HUES64 (cell line): ENCODE data around the gene EIF4E3. TPM values are rescaled to one million over a fixed set of nuclear protein-coding genes. Genes with fewer than 3 reads are reported as not detected.

ENCODE experiments used
- H3K27ac ChIP-seq: 2 replicates; pipeline ENCODE4 v1.7.0; 2013; ENCODE audit warnings: low read depth, low read length, inconsistent platforms
- H3K27me3 ChIP-seq: 2 replicates; pipeline ENCODE4 v1.6.1; 2013; ENCODE audit warnings: mild to moderate bottlenecking, low read length; ENCODE audit not compliant: insufficient read depth
- H3K36me3 ChIP-seq: 2 replicates; pipeline ENCODE4 v1.6.1; 2013; ENCODE audit warnings: mild to moderate bottlenecking, low read length; ENCODE audit not compliant: insufficient read depth
- H3K4me1 ChIP-seq: 2 replicates; pipeline ENCODE4 v1.6.1; 2013; ENCODE audit warnings: mild to moderate bottlenecking, low read length, moderate library complexity; ENCODE audit not compliant: insufficient read depth
- H3K4me3 ChIP-seq: 2 replicates; pipeline ENCODE4 v1.5.1; 2013; ENCODE audit warnings: mild to moderate bottlenecking, low read length, moderate library complexity
- H3K9ac ChIP-seq: 2 replicates; pipeline ENCODE4 v1.6.1; 2013; ENCODE audit warnings: mild to moderate bottlenecking, low read depth, low read length
- H3K9me3 ChIP-seq: 2 replicates; pipeline ENCODE4 v1.6.1; 2013; ENCODE audit warnings: low read depth, low read length; ENCODE audit not compliant: insufficient read depth
- WGBS: fragments of 150-250, 120-280 bp; methylation state at CpG from one replicate; pipeline ENCODE4 v1.1.7; 2013; ENCODE audit warnings: missing lambda C conversion rate; 5-methylcytosine and 5-hydroxymethylcytosine counted together
- polyA plus RNA-seq, 2 experiments: library from polyadenylated mRNA; stranded (reverse); fragments of 50-300 nt; gene quantifications; one replicate each; pipeline ENCODE4 v1.2.3, GENCODE V29; 2013

Gene EIF4E3
- polyA plus RNA-seq (2013, experiment 1 of 2), result 9.5 TPM
- polyA plus RNA-seq (2013, experiment 2 of 2), result 9.3 TPM

DNA sequence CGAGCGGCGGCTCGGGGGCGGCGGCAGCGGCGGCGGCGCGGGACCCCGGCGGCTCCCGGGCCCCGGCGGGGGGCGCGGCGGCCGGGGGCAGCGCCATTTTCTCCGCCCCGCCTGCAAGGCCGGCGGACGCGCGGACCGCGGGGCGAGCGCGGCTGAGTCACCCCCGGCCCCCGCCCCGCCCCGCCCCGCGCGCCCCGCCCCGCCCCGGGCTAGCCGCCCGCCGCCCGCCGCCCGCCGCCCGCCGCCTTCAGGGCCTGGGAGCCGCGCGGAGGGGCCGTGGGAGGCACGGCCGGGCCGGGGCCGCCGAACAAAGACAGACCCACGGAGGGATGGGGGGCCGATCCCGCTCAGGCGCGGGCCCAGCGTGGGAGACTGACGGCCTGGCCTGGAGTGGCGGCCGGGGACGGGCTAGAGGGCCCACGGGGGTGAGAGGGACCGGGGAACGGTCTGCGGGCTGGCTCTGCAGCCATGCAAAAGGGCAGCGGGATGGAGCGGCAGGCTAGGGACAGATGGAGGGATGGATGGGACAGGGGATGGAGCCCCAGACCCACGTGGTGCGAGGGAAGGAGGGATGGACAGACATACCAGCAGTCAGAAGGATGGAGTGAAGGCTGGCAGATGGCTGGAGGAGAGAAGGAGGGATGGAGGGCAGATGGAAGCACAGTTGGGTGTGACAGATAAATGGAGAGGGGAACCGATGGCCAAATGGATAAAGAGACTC is at the start of gene EIF4E3:
Gene EIF4E3, minus strand, starts transcription at position 132 of the 721 bp plus-strand sequence. Its CDS starts 35 bp downstream, at position 97.
- Histone ChIP-seq H3K27me3 (peaks cover 46% of the 10 kb centered on the region), H3K36me3 (no peaks in the 10 kb centered on the region), H3K9me3 (no peaks in the 10 kb centered on the region), H3K9ac (peak within 1 kb of the TSS; percentile 74), H3K4me3 (peak within 1 kb of the TSS; percentile 61), H3K27ac (no peak within 1 kb of the TSS), H3K4me1 (peaks cover 19% of the 10 kb centered on the region)
- 2% methylated on average over 80 of the region's 80 CpGs for WGBS

DNA sequence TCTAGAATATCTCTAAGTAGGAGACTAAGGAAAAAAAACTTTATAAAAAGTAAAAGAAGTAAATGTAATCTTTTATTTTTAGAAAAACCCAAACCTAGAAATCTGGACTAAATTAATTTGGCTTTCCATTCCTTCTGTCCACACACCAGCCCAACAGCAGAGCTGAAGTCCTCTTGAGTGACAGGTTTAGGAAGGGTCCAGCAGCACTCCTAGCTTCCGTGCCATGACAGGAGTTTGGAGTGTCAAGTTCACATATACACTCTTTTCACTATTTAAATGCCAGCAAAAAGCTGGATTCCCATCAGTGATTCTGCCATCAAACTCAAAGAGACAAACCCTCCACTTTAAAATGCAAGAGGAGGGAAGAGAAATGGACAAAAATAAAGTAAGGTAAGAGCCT is 46.7 kb upstream of the EIF4E3 start:
- Histone ChIP-seq H3K36me3 (no peaks in the 10 kb centered on the region), H3K4me3 (no peak overlapping the region; the same call in 1 of the 2 replicates), H3K9ac (no peak overlapping the region), H3K4me1 (peaks cover 28% of the 10 kb centered on the region), H3K27ac (no peak overlapping the region), H3K9me3 (no peaks in the 10 kb centered on the region), H3K27me3 (no peaks in the 10 kb centered on the region)
- 76% methylated on average over 1 of the region's 1 CpG for WGBS

DNA sequence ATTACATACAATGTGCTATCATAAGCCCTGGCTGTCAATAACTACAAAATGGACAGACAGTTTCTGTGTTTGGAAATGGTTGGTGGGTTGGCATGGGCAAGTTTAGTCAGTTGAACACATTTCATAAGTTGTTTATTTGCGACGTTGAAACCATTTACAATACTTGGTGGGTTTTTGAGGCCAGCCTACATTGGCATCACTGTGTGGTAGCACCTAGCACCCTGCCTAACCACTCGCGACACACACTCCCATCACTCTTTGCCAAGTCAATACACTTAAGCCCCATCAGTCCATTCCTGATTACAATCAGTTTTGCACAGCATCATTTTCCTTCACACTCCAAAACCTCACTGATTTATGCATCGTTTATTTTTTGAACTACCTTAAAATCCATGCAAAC is 45.9 kb upstream of the EIF4E3 start:
- Histone ChIP-seq H3K9me3 (no peaks in the 10 kb centered on the region), H3K27me3 (no peaks in the 10 kb centered on the region), H3K27ac (no peak overlapping the region), H3K4me1 (peaks cover 28% of the 10 kb centered on the region), H3K4me3 (no peak overlapping the region), H3K36me3 (no peaks in the 10 kb centered on the region), H3K9ac (no peak overlapping the region)
- 92% methylated on average over 5 of the region's 5 CpGs for WGBS

DNA sequence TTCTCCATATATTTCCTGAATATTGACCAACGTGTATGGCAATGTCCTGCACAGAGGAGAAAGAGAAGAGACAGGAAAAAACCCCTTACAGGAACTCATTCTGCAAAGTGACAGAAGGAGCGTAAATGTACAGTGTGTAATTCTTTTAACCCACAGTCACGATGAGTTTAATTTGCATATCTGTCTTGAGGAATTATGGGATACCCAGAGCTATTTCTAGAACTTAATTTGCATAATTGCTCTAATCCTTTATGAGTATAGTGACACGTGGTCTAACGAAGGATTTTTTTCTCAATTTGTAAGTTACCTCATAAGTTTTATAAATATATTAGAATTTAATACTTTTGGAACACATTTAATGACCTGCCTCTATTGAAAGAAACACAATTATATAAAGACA is 38.2 kb upstream of the EIF4E3 start:
- no peak overlapping the region for H3K4me3 ChIP-seq
- no peak overlapping the region for H3K9ac ChIP-seq
- WGBS, result 88% methylated on average over 3 of the region's 5 CpGs
- peaks cover 5% of the 10 kb centered on the region; the same call in 1 of the 2 replicates for H3K27me3 ChIP-seq
- no peak overlapping the region for H3K27ac ChIP-seq
- no peaks in the 10 kb centered on the region for H3K36me3 ChIP-seq
- no peaks in the 10 kb centered on the region for H3K9me3 ChIP-seq
- peaks cover 2% of the 10 kb centered on the region; the same call in 1 of the 2 replicates for H3K4me1 ChIP-seq

DNA sequence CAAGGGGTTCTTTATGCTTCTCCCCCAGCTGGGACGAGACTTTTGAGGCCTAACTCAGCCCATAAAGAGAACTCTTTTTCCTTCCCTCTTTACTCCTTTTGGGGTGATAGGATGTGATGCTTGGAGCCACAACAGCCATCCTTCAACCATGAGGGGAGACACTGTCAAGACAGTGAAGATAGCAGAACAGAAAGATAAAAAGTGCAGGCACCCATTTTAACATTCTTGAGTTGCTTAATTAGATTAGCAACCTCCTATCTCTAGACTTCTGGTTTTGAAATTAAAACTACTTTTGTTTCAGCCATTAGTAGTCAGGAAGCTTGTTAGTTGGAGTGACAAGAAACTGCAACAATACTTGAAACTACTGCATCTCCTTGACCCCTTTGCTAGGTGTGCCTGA is 34.9 kb upstream of the EIF4E3 start:
- Histone ChIP-seq H3K36me3 (no peaks in the 10 kb centered on the region), H3K4me1 (peaks cover 8% of the 10 kb centered on the region), H3K9ac (no peak overlapping the region), H3K27ac (no peak overlapping the region), H3K9me3 (no peaks in the 10 kb centered on the region), H3K27me3 (peaks cover 33% of the 10 kb centered on the region), H3K4me3 (no peak overlapping the region)
- 82% methylated on average over 1 of the region's 1 CpG for WGBS

DNA sequence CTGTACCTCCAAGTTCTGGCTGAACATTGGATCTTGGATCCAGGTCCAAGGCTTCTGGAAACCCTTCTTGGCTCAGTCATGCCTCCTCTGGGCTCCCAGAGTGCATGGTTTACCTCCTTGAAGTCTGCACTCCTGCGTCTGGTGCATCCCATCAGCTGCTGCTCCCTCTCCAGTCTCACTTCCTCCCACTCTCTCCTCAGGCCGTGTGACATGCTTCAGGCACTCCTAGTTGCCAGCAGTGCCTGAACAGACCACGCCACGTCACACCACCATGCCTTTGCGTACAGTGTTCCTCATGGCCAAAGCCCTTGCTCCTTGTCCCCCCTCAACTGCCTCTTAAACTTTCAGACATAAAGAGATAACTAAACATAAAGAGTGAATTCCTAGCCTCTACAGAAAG is 34.2 kb upstream of the EIF4E3 start:
- H3K27me3 ChIP-seq, result peaks cover 40% of the 10 kb centered on the region
- no peak overlapping the region for H3K27ac ChIP-seq
- no peak overlapping the region for H3K4me3 ChIP-seq
- no peak overlapping the region for H3K9ac ChIP-seq
- peaks cover 11% of the 10 kb centered on the region for H3K4me1 ChIP-seq
- no peaks in the 10 kb centered on the region for H3K9me3 ChIP-seq
- no peaks in the 10 kb centered on the region for H3K36me3 ChIP-seq
- WGBS, result 87% methylated on average over 5 of the region's 5 CpGs

- Histone ChIP-seq H3K9ac (no peak overlapping the region), H3K9me3 (no peaks in the 10 kb centered on the region), H3K27ac (no peak overlapping the region), H3K27me3 (peaks cover 52% of the 10 kb centered on the region), H3K4me1 (peaks cover 11% of the 10 kb centered on the region), H3K4me3 (no peak overlapping the region), H3K36me3 (no peaks in the 10 kb centered on the region)
- WGBS, result 87% methylated on average over 2 of the region's 2 CpGs
These were observed 32.9 kb upstream of the EIF4E3 start for GRCh38 chr3:71758091-71758490.

- peak overlapping the region; percentile 75 for H3K9ac ChIP-seq
- no peaks in the 10 kb centered on the region for H3K9me3 ChIP-seq
- H3K27ac ChIP-seq, result no peak overlapping the region
- H3K4me3 ChIP-seq, result peak overlapping the region; percentile 69
- peaks cover 15% of the 10 kb centered on the region for H3K4me1 ChIP-seq
- WGBS, result 26% methylated on average over 65 of the region's 65 CpGs
- H3K27me3 ChIP-seq, result peaks cover 68% of the 10 kb centered on the region
- no peaks in the 10 kb centered on the region for H3K36me3 ChIP-seq
These were observed 29.5 kb upstream of the EIF4E3 start for GRCh38 chr3:71754610-71755253.

DNA sequence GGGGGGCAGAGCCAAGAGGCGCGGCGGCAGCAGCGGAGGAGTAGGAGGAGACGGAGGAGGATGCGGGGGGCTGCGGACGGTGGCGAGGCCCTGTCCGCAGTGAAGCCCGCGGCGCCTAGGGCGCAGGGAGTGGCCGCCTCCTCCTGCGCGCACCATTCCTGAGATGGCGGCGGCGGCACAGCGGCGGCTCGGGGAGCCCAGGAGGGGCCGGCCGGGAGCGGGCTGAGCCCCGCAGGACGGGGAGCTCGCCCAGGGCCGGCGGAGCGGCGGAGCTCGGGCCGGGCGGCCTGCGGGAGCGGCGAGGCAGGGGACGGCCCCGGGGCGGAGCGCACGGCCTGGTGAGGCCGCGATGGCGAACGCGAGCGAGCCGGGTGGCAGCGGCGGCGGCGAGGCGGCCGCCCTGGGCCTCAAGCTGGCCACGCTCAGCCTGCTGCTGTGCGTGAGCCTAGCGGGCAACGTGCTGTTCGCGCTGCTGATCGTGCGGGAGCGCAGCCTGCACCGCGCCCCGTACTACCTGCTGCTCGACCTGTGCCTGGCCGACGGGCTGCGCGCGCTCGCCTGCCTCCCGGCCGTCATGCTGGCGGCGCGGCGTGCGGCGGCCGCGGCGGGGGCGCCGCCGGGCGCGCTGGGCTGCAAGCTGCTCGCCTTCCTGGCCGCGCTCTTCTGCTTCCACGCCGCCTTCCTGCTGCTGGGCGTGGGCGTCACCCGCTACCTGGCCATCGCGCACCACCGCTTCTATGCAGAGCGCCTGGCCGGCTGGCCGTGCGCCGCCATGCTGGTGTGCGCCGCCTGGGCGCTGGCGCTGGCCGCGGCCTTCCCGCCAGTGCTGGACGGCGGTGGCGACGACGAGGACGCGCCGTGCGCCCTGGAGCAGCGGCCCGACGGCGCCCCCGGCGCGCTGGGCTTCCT is 28.8 kb upstream of the EIF4E3 start, which contains the start of gene GPR27:
Gene GPR27, plus strand, starts transcription at position 155 of the 909 bp plus-strand sequence. Its CDS starts 195 bp downstream, at position 350.
- Histone ChIP-seq H3K27ac (no peak within 1 kb of the TSS), H3K4me1 (peaks cover 15% of the 10 kb centered on the region), H3K36me3 (no peaks in the 10 kb centered on the region), H3K4me3 (peak within 1 kb of the TSS; percentile 69), H3K9me3 (no peaks in the 10 kb centered on the region), H3K27me3 (peaks cover 68% of the 10 kb centered on the region), H3K9ac (peak within 1 kb of the TSS; percentile 75)
- WGBS, result under 1% methylated on average over 131 of the region's 131 CpGs

DNA sequence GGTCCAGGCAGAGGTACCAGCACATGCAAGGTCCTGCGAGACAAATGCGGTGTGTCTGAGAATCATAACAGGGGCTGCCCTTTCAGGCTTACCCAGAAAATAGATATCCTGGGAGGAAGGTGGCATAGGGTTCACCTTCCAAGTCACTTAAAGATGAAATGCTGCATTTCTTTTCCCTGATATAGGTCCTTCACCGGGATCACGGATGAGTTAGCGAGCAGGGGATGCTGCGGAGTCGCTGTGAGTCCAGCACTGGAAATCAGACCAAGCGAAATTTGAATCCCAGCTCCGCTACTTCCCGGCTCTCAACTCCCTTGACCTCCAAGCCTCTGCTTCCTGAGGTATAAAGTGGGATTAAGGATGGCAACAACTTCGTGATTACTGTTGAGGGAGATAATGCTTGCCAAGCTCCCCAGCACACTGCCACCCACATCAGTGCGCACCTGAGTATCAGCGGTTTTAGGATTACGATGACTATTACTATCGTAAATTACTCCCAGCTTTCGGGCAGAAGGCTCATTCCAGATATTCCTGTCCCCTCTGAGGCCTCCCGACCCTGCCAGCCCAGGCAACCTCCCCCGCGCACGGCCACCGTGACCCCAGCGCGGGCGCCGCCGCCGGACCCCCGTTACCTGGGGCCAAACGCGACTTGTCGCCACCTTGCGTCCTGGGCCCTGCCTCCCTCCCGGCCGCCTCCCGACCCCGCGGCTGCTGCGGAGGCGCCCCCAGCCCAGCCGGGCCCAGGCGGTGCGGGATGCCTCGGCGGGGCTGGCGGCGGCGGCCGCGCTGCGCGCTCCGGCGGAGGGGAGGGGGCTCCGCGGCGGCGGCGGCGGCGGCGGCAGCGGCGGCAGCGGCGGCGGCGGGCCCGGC is 27.9 kb upstream of the EIF4E3 start:
- Histone ChIP-seq H3K36me3 (no peaks in the 10 kb centered on the region), H3K27me3 (peaks cover 65% of the 10 kb centered on the region), H3K27ac (no peak overlapping the region), H3K4me3 (peak overlapping the region; percentile 69), H3K9me3 (no peaks in the 10 kb centered on the region), H3K4me1 (peaks cover 15% of the 10 kb centered on the region), H3K9ac (0 out of 2 replicates have a peak overlapping the region, but pooled peaks have one; percentile 10)
- 7% methylated on average over 68 of the region's 68 CpGs for WGBS
